ENCODE results near the gene CCDC97. TPM values are rescaled to one million over a fixed set of nuclear protein-coding genes. Genes with fewer than 3 reads are reported as not detected.

Gene CCDC97
- total RNA-seq, 2 donors from 2014 or later: 8.1 to 16.2 TPM

DNA sequence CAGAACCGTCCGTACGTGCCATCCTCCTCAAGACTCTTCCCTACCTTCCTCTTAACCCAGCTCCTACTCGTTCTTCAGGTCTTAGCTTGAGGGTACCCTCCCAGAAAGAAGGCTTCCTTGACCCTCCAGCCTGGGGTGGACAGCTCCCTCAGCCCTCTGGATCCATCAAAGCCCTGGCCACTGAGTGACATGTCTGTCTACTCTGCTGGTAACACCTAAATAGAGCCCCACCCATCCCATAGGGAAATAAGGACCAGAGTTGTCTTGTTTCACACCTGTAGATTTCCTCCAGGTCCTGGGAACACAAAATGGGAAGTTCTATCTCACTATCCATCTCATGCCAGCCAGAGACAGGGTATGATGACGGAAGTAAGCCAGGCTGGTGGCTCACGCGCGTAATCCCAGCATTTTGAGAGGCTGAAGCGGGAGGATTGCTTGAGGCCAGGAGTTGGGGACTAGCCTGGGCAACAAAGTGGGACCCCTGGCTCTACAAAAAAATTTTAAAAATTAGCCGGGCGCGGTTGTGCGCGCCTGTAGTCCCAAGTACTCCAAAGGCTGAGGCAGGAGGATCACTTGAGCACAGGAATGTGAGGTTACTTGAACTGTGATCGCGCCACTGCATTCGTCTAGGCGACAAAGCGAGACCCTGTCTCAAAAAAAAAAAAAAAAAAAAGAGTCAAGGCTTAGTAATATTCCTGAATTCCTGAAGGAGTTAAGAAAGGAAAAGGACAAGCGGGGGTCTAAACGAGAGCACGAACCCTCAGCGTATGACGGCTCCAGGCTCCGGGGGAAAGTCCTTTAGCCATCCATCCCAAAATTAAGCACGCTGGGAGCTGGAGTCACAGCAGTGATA is 566 bp upstream of the CCDC97 start:
- H3K4me3 ChIP-seq: peak overlapping the region; percentile 73 to 89
- H3K4me1 ChIP-seq: peaks cover 0 to 37% of the 10 kb centered on the region in 2 donors
- TF ChIP-seq CTCF (IDR thresholded peaks at IDR 0.05): no peak
- H3K27ac ChIP-seq: peak overlapping the region; percentile 96 to 98
- peaks cover 45% of the 10 kb centered on the region for H3K36me3 ChIP-seq
- no peaks in the 10 kb centered on the region for H3K9me3 ChIP-seq
- no peaks in the 10 kb centered on the region for H3K27me3 ChIP-seq
- DNase-seq (ENCODE audit: low spot score): no peak

- DNase-seq (ENCODE audit: low spot score): no peak
- peak overlapping the region; percentile 96 to 98 for H3K27ac ChIP-seq
- H3K27me3 ChIP-seq: no peaks in the 10 kb centered on the region
- H3K36me3 ChIP-seq: peaks cover 43% of the 10 kb centered on the region
- peaks cover 0 to 37% of the 10 kb centered on the region in 2 donors for H3K4me1 ChIP-seq
- no peak for TF ChIP-seq CTCF (IDR thresholded peaks at IDR 0.05)
- H3K4me3 ChIP-seq: peak overlapping the region; percentile 73 to 89
- no peaks in the 10 kb centered on the region for H3K9me3 ChIP-seq
Observed at GRCh38 chr19:41311072-41311471, 1.1 kb downstream of the CCDC97 start.

DNA sequence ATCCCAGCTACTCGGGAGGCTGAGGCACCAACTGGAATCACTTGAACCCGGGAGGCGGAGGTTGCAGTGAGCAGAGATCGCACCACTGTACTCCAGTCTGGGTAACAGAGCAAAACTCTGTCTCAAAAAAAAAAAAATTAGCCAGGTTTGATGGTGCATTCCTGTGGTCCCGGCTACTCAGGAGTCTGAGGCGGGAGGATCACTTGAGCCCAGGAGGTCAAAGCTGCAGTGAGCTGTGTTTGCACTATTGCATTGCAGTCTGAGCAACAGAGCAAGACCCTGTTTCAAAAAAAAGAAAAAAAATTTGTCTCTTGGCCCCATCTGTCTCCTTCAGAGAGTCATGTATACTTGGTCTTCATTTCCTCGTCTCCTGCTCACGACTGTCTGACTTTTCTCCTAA is 1.6 kb downstream of the CCDC97 start:
- DNase-seq (ENCODE audit: low spot score): no peak
- H3K27ac ChIP-seq: no peak overlapping the region
- peaks cover 0 to 37% of the 10 kb centered on the region in 2 donors for H3K4me1 ChIP-seq
- no peaks in the 10 kb centered on the region for H3K27me3 ChIP-seq
- no peak for TF ChIP-seq CTCF (IDR thresholded peaks at IDR 0.05)
- no peak overlapping the region for H3K4me3 ChIP-seq
- no peaks in the 10 kb centered on the region for H3K9me3 ChIP-seq
- peaks cover 43% of the 10 kb centered on the region for H3K36me3 ChIP-seq

DNA sequence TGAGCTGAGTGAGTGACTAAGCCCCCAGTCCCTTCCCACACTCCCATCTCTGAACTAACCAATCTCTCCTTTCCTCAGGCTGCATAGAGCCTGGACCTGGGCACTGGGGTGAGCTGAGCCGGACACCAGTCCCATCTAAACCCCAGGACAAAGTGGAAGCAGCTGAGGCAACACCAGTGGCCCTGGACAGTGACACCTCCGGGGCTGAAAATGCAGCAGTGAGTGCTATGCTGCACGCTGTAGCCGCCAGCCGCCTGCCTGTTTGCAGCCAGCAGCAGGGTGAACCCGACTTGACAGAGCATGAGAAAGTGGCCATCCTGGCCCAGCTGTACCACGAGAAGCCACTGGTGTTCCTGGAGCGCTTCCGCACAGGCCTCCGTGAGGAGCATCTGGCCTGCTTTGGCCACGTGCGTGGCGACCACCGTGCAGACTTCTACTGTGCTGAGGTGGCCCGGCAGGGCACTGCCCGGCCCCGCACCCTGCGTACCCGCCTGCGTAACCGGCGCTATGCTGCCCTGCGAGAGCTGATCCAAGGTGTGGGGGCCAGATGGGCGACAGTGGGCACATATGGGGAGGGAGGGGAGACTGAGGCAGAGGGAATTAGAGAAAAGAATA is 6.4 kb downstream of the CCDC97 start:
- TF ChIP-seq CTCF (IDR thresholded peaks at IDR 0.05): no peak
- H3K4me1 ChIP-seq: peaks cover 0 to 12% of the 10 kb centered on the region in 2 donors
- H3K36me3 ChIP-seq: peaks cover 78% of the 10 kb centered on the region
- H3K4me3 ChIP-seq: no peak overlapping the region
- no peaks in the 10 kb centered on the region for H3K27me3 ChIP-seq
- H3K9me3 ChIP-seq: no peaks in the 10 kb centered on the region
- H3K27ac ChIP-seq: no peak overlapping the region
- DNase-seq (ENCODE audit: low spot score): no peak

DNA sequence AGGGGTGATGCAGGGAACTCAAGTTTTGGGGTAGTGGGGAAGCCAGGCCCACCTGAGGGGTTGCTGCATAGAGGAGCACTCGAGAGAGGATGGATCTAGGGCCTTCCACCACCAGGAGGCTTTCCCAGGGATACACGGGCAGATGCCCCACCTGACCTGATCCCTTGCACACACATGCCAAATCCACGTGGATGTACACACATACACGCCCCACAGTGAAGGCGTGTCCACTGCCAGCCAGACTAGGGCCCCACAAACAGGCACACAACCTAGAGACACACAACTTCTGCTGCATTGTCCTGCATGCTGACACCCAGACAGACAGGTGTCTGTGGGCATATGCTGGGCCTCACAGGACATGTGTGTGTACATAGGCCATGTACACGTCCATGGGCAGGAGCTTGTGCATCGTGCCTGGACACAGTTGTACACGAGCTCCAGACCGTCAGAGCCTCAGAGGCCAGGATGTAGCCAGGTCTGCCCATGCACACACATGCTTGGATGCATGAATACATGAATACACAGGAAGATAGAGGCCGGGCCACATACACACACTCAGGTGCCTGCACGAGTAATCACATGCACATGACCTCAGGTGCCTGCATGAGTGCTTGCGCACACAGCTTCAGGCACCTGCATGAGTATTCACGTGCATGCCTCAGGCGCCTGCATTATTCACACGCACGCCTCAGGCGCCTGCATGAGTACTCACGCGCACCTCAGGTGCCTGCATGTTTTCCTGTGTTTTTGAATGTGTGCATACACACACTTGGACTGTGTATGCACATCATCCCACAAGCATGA is 8.9 kb downstream of the CCDC97 start:
- Histone ChIP-seq H3K4me1 (peaks cover 3 to 29% of the 10 kb centered on the region in 2 donors), H3K9me3 (no peaks in the 10 kb centered on the region), H3K4me3 (no peak overlapping the region), H3K27me3 (no peaks in the 10 kb centered on the region), H3K36me3 (peaks cover 63% of the 10 kb centered on the region), H3K27ac (no peak overlapping the region)
- no peak for TF ChIP-seq CTCF (IDR thresholded peaks at IDR 0.05)
- no peak for DNase-seq (ENCODE audit: low spot score)

Measured in right atrium auricular region (tissue), 2 donors.